D721Med (cell line): ENCODE results near the gene PKN3.
"Not testable (repeated sequence)": the region's sequence is repeated elsewhere in the genome, so short reads cannot be mapped to it uniquely, and the experiment has no call there.

Experiments
- DNase-seq: peaks from one replicate; pipeline ENCODE4 v3.0.0; 2011; ENCODE audit warnings: low spot score; ENCODE audit not compliant: insufficient read length
- FAIRE-seq: peaks from 2 replicates; lab custom pipeline; 2011; peaks lifted over from hg19 to GRCh38; lab: Jason Lieb, UNC
- CTCF ChIP-seq: IDR thresholded peaks from 2 replicates; pipeline ENCODE4 v1.5.1; 2012; ENCODE audit warnings: mild to moderate bottlenecking, control low read depth; ENCODE audit not compliant: insufficient read depth; ENCODE audit errors: missing control alignments

Gene PKN3

GRCh38 chr9:128702445-128702948 lies at the start of gene PKN3:
TSS of gene PKN3 (plus strand) at chr9:128702503. CDS start at chr9:128702916, 413 bp downstream.
- FAIRE-seq: no peak
- peak; percentile 97 for DNase-seq
- peak; percentile 58 for TF ChIP-seq CTCF

- no peak for TF ChIP-seq CTCF
- DNase-seq (no peak), FAIRE-seq (no peak)
These were observed 48.4 kb upstream of the PKN3 start for GRCh38 chr9:128653908-128654307.

- no peak for TF ChIP-seq CTCF
- DNase-seq: no peak
- no peak for FAIRE-seq
These were observed 47.8 kb upstream of the PKN3 start for GRCh38 chr9:128654481-128654880.

GRCh38 chr9:128656416-128657343 lies 45.6 kb upstream of the PKN3 start, which contains the start of gene DYNC2I2:
TSS of gene DYNC2I2 (minus strand) at chr9:128656847. CDS start at chr9:128656726, 121 bp downstream.
- no peak for FAIRE-seq

GRCh38 chr9:128657344-128657704 lies 45.0 kb upstream of the PKN3 start:
- DNase-seq: no peak
- no peak for FAIRE-seq
- TF ChIP-seq CTCF: no peak

More at GRCh38 chr9:128656416-128657343, 45.6 kb upstream of the PKN3 start, which contains the start of gene DYNC2I2:
- no peak for TF ChIP-seq CTCF
- peak; percentile 95 for DNase-seq

- FAIRE-seq (no peak), DNase-seq (no peak)
- TF ChIP-seq CTCF: no peak
These were observed 44.5 kb upstream of the PKN3 start for GRCh38 chr9:128657796-128658195.

GRCh38 chr9:128666481-128666941 lies 35.8 kb upstream of the PKN3 start:
- not testable (repeated sequence) for DNase-seq, FAIRE-seq
